GM12878 (cell line): Measurements from ENCODE around the gene ARPC5L. TPM values are rescaled to one million over a fixed set of nuclear protein-coding genes. Genes with fewer than 3 reads are reported as not detected.

ENCODE experiments used
- ATAC-seq: fragments of 200-7000 bp; cut with Tn5 transposase; 3 replicates; pipeline ENCODE4 v1.9.1; 2020; ENCODE audit warnings: mild to moderate bottlenecking, moderate library complexity
- BruUV-seq: library from RNA; stranded (reverse); fragments of 400-500 nt; replicated peaks from 2 replicates; lab custom pipeline; 2021; lab: Mats Ljungman, UMichigan
- CTCF ChIA-PET: fragments of 300-600 bp; sonication (Branson Sonifier 250); formaldehyde crosslinking; extraction: SDS; loops from one replicate; lab custom pipeline; 2021; ENCODE audit warnings: inconsistent platforms; lab: Yijun Ruan, JAX
- POLR2A ChIA-PET: fragments of 350-600 bp; formaldehyde crosslinking; extraction: SDS; loops from one replicate; lab custom pipeline; 2021; ENCODE audit warnings: inconsistent platforms; lab: Charles Lee
- RAD21 ChIA-PET: fragments of 300-600 bp; sonication (Branson Sonifier 250); formaldehyde crosslinking; loops from one replicate; lab custom pipeline; 2023; ENCODE audit warnings: antibody characterized with exemption; ENCODE audit not compliant: unreplicated experiment; lab: Charles Lee
- SMC1A ChIA-PET: fragments of 300-600 bp; sonication (Branson Sonifier 250); formaldehyde crosslinking; loops from one replicate; lab custom pipeline; 2023; ENCODE audit not compliant: unreplicated experiment, uncharacterized antibody; lab: Charles Lee
- DNase-seq: peaks from one replicate; pipeline ENCODE4 v3.0.0-alpha.2; 2011; ENCODE audit warnings: low read depth, low spot score
- FAIRE-seq: peaks from 3 replicates; lab custom pipeline; 2011; peaks lifted over from hg19 to GRCh38; lab: Jason Lieb, UNC
- H2AFZ ChIP-seq: 2 replicates; pipeline ENCODE4 v1.6.0; 2011; ENCODE audit warnings: low read depth, low read length, control low read depth; ENCODE audit not compliant: control insufficient read depth
- H3K27ac ChIP-seq: 2 replicates; pipeline ENCODE4 v1.5.1; 2011; ENCODE audit warnings: control low read depth; ENCODE audit not compliant: control insufficient read depth, insufficient read depth
- H3K27me3 ChIP-seq, 2 experiments: replicated peaks in 1 of 2; 2 replicates each; pipeline versions ENCODE4 v1.6.0 to v1.6.1; 2011; ENCODE audit warnings: low read length in 1 of 2; ENCODE audit not compliant: control insufficient read depth in 2 of 2, insufficient read depth in 2 of 2
- H3K36me3 ChIP-seq, 2 experiments: 2 replicates each; pipeline ENCODE4 v1.5.1; 2011; ENCODE audit warnings: low read length in 1 of 2; ENCODE audit not compliant: control insufficient read depth in 2 of 2, insufficient read depth in 2 of 2
- H3K4me1 ChIP-seq: 2 replicates; pipeline ENCODE4 v1.6.1; 2011; ENCODE audit warnings: mild to moderate bottlenecking, low read length, moderate library complexity, mixed read lengths; ENCODE audit not compliant: control insufficient read depth, insufficient read depth
- H3K4me2 ChIP-seq: 2 replicates; pipeline ENCODE4 v1.6.0; 2011; ENCODE audit warnings: control low read depth; ENCODE audit not compliant: control insufficient read depth, insufficient read depth
- H3K4me3 ChIP-seq: fragments of 200-600 bp; sonication (generic); 2 replicates; pipeline ENCODE4 v1.5.1; 2016
- H3K79me2 ChIP-seq: 2 replicates; pipeline ENCODE4 v1.6.0; 2011; ENCODE audit warnings: low read length; ENCODE audit not compliant: control insufficient read depth, insufficient read depth
- H3K9ac ChIP-seq: 2 replicates; pipeline ENCODE4 v1.8.0; 2011; ENCODE audit warnings: low read length, control low read depth, mixed read lengths; ENCODE audit not compliant: control insufficient read depth, insufficient read depth
- H3K9me3 ChIP-seq: replicated peaks from 3 replicates; pipeline ENCODE4 v1.5.1; 2011; ENCODE audit warnings: mild to moderate bottlenecking, low read length; ENCODE audit not compliant: control insufficient read depth, insufficient read depth
- H4K20me1 ChIP-seq: 2 replicates; pipeline ENCODE4 v1.6.0; 2011; ENCODE audit not compliant: control insufficient read depth, insufficient read depth
- BCLAF1 ChIP-seq: fragments of 450-650 bp; IDR thresholded peaks from 2 replicates; pipeline ENCODE4 v1.6.1; 2017; ENCODE audit warnings: antibody characterized with exemption, mild to moderate bottlenecking, moderate library complexity
- BHLHE40 ChIP-seq, 2 experiments: fragments of 450-650 bp in 1 of 2; IDR thresholded peaks; 2 replicates each; pipeline ENCODE4 v1.6.1; 2011 to 2017; ENCODE audit warnings: low read depth in 2 of 2, borderline replicate concordance in 1 of 2, improper control_type of control experiment in 1 of 2, low read length in 1 of 2, mild to moderate bottlenecking in 1 of 2
- BRCA1 ChIP-seq: IDR thresholded peaks from 2 replicates; pipeline ENCODE4 v1.6.1; 2011; ENCODE audit warnings: low read depth, low read length, improper control_type of control experiment
- CHD1 ChIP-seq: IDR thresholded peaks from 2 replicates; pipeline ENCODE4 v1.6.1; 2012; ENCODE audit warnings: low read depth, low read length, improper control_type of control experiment
- E4F1 ChIP-seq: fragments of 450-650 bp; IDR thresholded peaks from 2 replicates; pipeline ENCODE4 v1.6.1; 2018; ENCODE audit warnings: borderline replicate concordance, mild to moderate bottlenecking; ENCODE audit not compliant: partially characterized antibody
- GABPA ChIP-seq: IDR thresholded peaks from 2 replicates; pipeline ENCODE4 v1.6.1; 2014; ENCODE audit warnings: antibody characterized with exemption, low read depth, mild to moderate bottlenecking, inconsistent platforms
- IKZF2 ChIP-seq, 2 experiments: fragments of 450-650 bp; IDR thresholded peaks; 2 replicates each; pipeline ENCODE4 v1.6.1; 2017; ENCODE audit warnings: mild to moderate bottlenecking in 2 of 2, moderate library complexity in 2 of 2
- MEF2B ChIP-seq: fragments of 450-650 bp; IDR thresholded peaks from 2 replicates; pipeline ENCODE4 v1.6.1; 2018; ENCODE audit warnings: mild to moderate bottlenecking, moderate library complexity; ENCODE audit not compliant: partially characterized antibody, poor library complexity, severe bottlenecking
- MTA2 ChIP-seq: fragments of 450-650 bp; IDR thresholded peaks from 2 replicates; pipeline ENCODE4 v1.6.1; 2016; ENCODE audit warnings: low read depth, mild to moderate bottlenecking, moderate library complexity
- SKIL ChIP-seq: fragments of 450-650 bp; IDR thresholded peaks from 2 replicates; pipeline ENCODE4 v1.6.1; 2017; ENCODE audit warnings: mild to moderate bottlenecking, low read depth, inconsistent platforms; ENCODE audit not compliant: poor library complexity, severe bottlenecking
- SMC3 ChIP-seq: IDR thresholded peaks from 2 replicates; pipeline ENCODE4 v1.6.1; 2011; ENCODE audit warnings: low read length, improper control_type of control experiment, borderline replicate concordance
- SUPT20H ChIP-seq: IDR thresholded peaks from 2 replicates; pipeline ENCODE4 v1.6.1; 2011; ENCODE audit warnings: low read depth, mild to moderate bottlenecking, low read length, moderate library complexity, borderline replicate concordance; ENCODE audit not compliant: control insufficient read depth
- SUZ12 ChIP-seq: fragments of 200-600 bp; sonication (generic); IDR thresholded peaks from one replicate; pipeline ENCODE4 v1.6.1; 2018; ENCODE audit warnings: antibody characterized with exemption, mild to moderate bottlenecking; ENCODE audit not compliant: unreplicated experiment
- YBX1 ChIP-seq: fragments of 450-650 bp; IDR thresholded peaks from 2 replicates; pipeline ENCODE4 v1.6.1; 2016; ENCODE audit warnings: antibody characterized with exemption
- WGBS: methylation state at CpG from one replicate; pipeline ENCODE4 v1.1.6; 2016; ENCODE audit warnings: low lambda C conversion rate; ENCODE audit not compliant: insufficient replicate concordance, insufficient coverage; ENCODE audit errors: missing lambda C conversion rate; 5-methylcytosine and 5-hydroxymethylcytosine counted together
- in situ Hi-C: fragments of 300-500 bp; cut with MboI; formaldehyde crosslinking; loops from 9 replicates; pipeline ENCODE4 v1.14.3; 2018; ENCODE audit warnings: mixed read lengths
- intact Hi-C: fragments of 100-400 bp; cut with micrococcal nuclease; formaldehyde crosslinking; loops from one replicate; pipeline ENCODE4 v1.14.2; 2022; ENCODE audit not compliant: unreplicated experiment
- polyA plus RNA-seq, 11 experiments: library from polyadenylated mRNA; depleted of rRNA in 4 of 11; unstranded in 6 of 11; stranded (reverse) in 5 of 11; fragments of >200 nt; fragmentation: Nextera tagmentation in 4 of 11; fragmentation: Illumina TruSeq in 1 of 11; extraction: Ambion mirVana in 4 of 11; extraction: Trizol in 1 of 11; gene quantifications; 1 replicate in 1 of 11; 2 replicates in 10 of 11; pipeline versions ENCODE4 v1.2.1 to v1.2.3, GENCODE V29; 2011 to 2016; ENCODE audit warnings: inconsistent platforms in 2 of 11, missing spikeins in 2 of 11, low read depth in 1 of 11
- total RNA-seq, 4 experiments: library from RNA; depleted of rRNA in 3 of 4; stranded (reverse); fragments of >200 nt in 3 of 4; fragmentation: Illumina TruSeq in 1 of 4; extraction: Trizol in 1 of 4; gene quantifications; 2 replicates each; pipeline versions ENCODE4 v1.2.1 to v1.2.3, GENCODE V29; 2013 to 2021

Gene ARPC5L
- total and polyA plus RNA-seq, 10 of the 15 experiments (the other 5 are each of a cell fraction or from before 2014, with no cell fraction given), result 42.3 to 207 (median 104) TPM

GRCh38 chr9:124885551-124885950, 23.6 kb downstream of the ARPC5L start:
- ATAC-seq (no peak), FAIRE-seq (no peak), DNase-seq (no peak)
- H3K79me2 ChIP-seq, result no peaks in the 10 kb centered on the region
- no peaks in the 10 kb centered on the region for H4K20me1 ChIP-seq
- intact Hi-C loops (no loop called here), in situ Hi-C loops (no loop called here)
- 100% methylated on average over 3 of the region's 4 CpGs for WGBS
- H3K4me2 ChIP-seq, result no peak overlapping the region
- no TSS peak for BruUV-seq
- H2AFZ ChIP-seq, result no peak overlapping the region
- peaks cover 11 to 28% of the 10 kb centered on the region in 2 experiments for H3K36me3 ChIP-seq
- no peaks in the 10 kb centered on the region; the same call in 1 of the 2 replicates for H3K4me1 ChIP-seq
- CTCF ChIA-PET, result no interaction called here
- POLR2A ChIA-PET, result interaction anchor here (0.7 kb wide), 1 partner anchor 264 kb away, joined by 4 read pairs; no protein-coding TSS in a partner anchor
- TF ChIP-seq BHLHE40 (IDR thresholded peaks at IDR 0.05; ENCODE audit: borderline replicate concordance in 1 of 2, low read depth in 2 of 2, low read length in 1 of 2) (no peak), MEF2B (no peak), SUZ12 (no peak), IKZF2 (IDR thresholded peaks at IDR 0.05) (no peak), SKIL (no peak), MTA2 (no peak), BCLAF1 (no peak), YBX1 (no peak), SUPT20H (no peak), SMC3 (no peak), CHD1 (no peak), E4F1 (no peak), BRCA1 (no peak), GABPA (no peak)
- RAD21 ChIA-PET, result no interaction called here
- H3K9me3 ChIP-seq, result no peaks in the 10 kb centered on the region
- H3K27ac ChIP-seq, result no peak overlapping the region
- SMC1A ChIA-PET, result no interaction called here
- no peak overlapping the region for H3K4me3 ChIP-seq
- no peaks in the 10 kb centered on the region for H3K27me3 ChIP-seq
- no peak overlapping the region for H3K9ac ChIP-seq
